Esophagus muscularis mucosa (tissue), 3 donors: Measurements from ENCODE around the gene EIF4G1.

Experiments
- CTCF ChIP-seq, 3 experiments: fragments of 200-600 bp in 2 of 3; fragments of 450-650 bp in 1 of 3; sonication (generic) in 2 of 3; IDR thresholded peaks; one replicate each; pipeline ENCODE4 v1.5.1; 2017 to 2019; ENCODE audit warnings: antibody characterized with exemption in 3 of 3, mild to moderate bottlenecking in 2 of 3, moderate library complexity in 1 of 3
- POLR2A ChIP-seq: fragments of 450-650 bp; IDR thresholded peaks from one replicate; pipeline ENCODE4 v1.6.1; 2017; ENCODE audit warnings: antibody characterized with exemption, moderate library complexity, mild to moderate bottlenecking, low read depth

- TF ChIP-seq CTCF (IDR thresholded peaks at IDR 0.05) (no peak), POLR2A (no peak)
These were observed 11.4 kb downstream of the EIF4G1 start for GRCh38 chr3:184325715-184326369.
